Effector memory CD4-positive, alpha-beta T cell (primary cell): ENCODE measurements around the gene NKX2-3.

ENCODE experiments used
- DNase-seq, 3 donors: peaks; one replicate each; pipeline ENCODE4 v3.0.0-alpha.2; 2020
- H3K27ac ChIP-seq: 2 replicates; pipeline ENCODE4 v1.7.0; 2013; ENCODE audit warnings: mild to moderate bottlenecking, low read length, moderate library complexity; ENCODE audit not compliant: insufficient read depth, poor library complexity, severe bottlenecking
- H3K27me3 ChIP-seq: replicated peaks from 2 replicates; pipeline ENCODE4 v1.7.0; 2013; ENCODE audit warnings: mild to moderate bottlenecking, low read length; ENCODE audit not compliant: insufficient read depth, control insufficient read depth, poor library complexity, severe bottlenecking
- H3K36me3 ChIP-seq: 2 replicates; pipeline ENCODE4 v1.7.0; 2013; ENCODE audit warnings: mild to moderate bottlenecking, low read length, moderate library complexity; ENCODE audit not compliant: control insufficient read depth, insufficient read depth
- H3K4me1 ChIP-seq: 2 replicates; pipeline ENCODE4 v1.7.0; 2013; ENCODE audit warnings: low read length, mild to moderate bottlenecking; ENCODE audit not compliant: control insufficient read depth, insufficient read depth, poor library complexity, severe bottlenecking
- H3K4me3 ChIP-seq: 2 replicates; pipeline ENCODE4 v1.7.0; 2013; ENCODE audit warnings: low read length, low read depth, mild to moderate bottlenecking; ENCODE audit not compliant: insufficient read depth, poor library complexity, severe bottlenecking
- H3K9me3 ChIP-seq: 2 replicates; pipeline ENCODE4 v1.7.0; 2013; ENCODE audit warnings: mild to moderate bottlenecking, low read length, moderate library complexity; ENCODE audit not compliant: control insufficient read depth

Gene NKX2-3

GRCh38 chr10:99533496-99534449, 1.0 kb downstream of the NKX2-3 start:
- Histone ChIP-seq H3K4me3 (no peak overlapping the region), H3K4me1 (peaks cover 18% of the 10 kb centered on the region), H3K9me3 (no peaks in the 10 kb centered on the region), H3K27me3 (peaks cover 41% of the 10 kb centered on the region), H3K27ac (no peak overlapping the region), H3K36me3 (no peaks in the 10 kb centered on the region)
- no peak for DNase-seq

- peaks cover 41% of the 10 kb centered on the region for H3K27me3 ChIP-seq
- H3K36me3 ChIP-seq: no peaks in the 10 kb centered on the region
- H3K9me3 ChIP-seq: no peaks in the 10 kb centered on the region
- H3K27ac ChIP-seq: no peak overlapping the region
- H3K4me3 ChIP-seq: no peak overlapping the region
- no peak for DNase-seq
- H3K4me1 ChIP-seq: peaks cover 18% of the 10 kb centered on the region
Observed at GRCh38 chr10:99534450-99534938, 1.8 kb downstream of the NKX2-3 start.

GRCh38 chr10:99534939-99535763, 2.4 kb downstream of the NKX2-3 start:
- no peak for DNase-seq
- no peaks in the 10 kb centered on the region for H3K36me3 ChIP-seq
- H3K4me1 ChIP-seq: peaks cover 18% of the 10 kb centered on the region
- H3K9me3 ChIP-seq: no peaks in the 10 kb centered on the region
- H3K27me3 ChIP-seq: peaks cover 36% of the 10 kb centered on the region
- no peak overlapping the region for H3K27ac ChIP-seq
- no peak overlapping the region for H3K4me3 ChIP-seq

GRCh38 chr10:99535764-99536337, 3.1 kb downstream of the NKX2-3 start:
- Histone ChIP-seq H3K36me3 (no peaks in the 10 kb centered on the region), H3K4me1 (peaks cover 18% of the 10 kb centered on the region), H3K27ac (no peak overlapping the region), H3K9me3 (no peaks in the 10 kb centered on the region), H3K4me3 (no peak overlapping the region), H3K27me3 (peaks cover 34% of the 10 kb centered on the region)
- DNase-seq: no peak

- peaks cover 18% of the 10 kb centered on the region for H3K4me1 ChIP-seq
- H3K27ac ChIP-seq: no peak overlapping the region
- H3K9me3 ChIP-seq: no peaks in the 10 kb centered on the region
- no peak for DNase-seq
- no peaks in the 10 kb centered on the region for H3K36me3 ChIP-seq
- H3K4me3 ChIP-seq: no peak overlapping the region
- H3K27me3 ChIP-seq: peaks cover 40% of the 10 kb centered on the region
Observed at GRCh38 chr10:99536338-99537085, 3.8 kb downstream of the NKX2-3 start.

- Histone ChIP-seq H3K27ac (no peak overlapping the region), H3K4me1 (peaks cover 18% of the 10 kb centered on the region), H3K4me3 (no peak overlapping the region), H3K9me3 (no peaks in the 10 kb centered on the region), H3K27me3 (peaks cover 42% of the 10 kb centered on the region), H3K36me3 (no peaks in the 10 kb centered on the region)
- no peak for DNase-seq
Observed at GRCh38 chr10:99537086-99537988, 4.6 kb downstream of the NKX2-3 start.

- no peaks in the 10 kb centered on the region for H3K9me3 ChIP-seq
- no peak for DNase-seq
- peaks cover 33% of the 10 kb centered on the region for H3K27me3 ChIP-seq
- no peaks in the 10 kb centered on the region for H3K36me3 ChIP-seq
- H3K4me1 ChIP-seq: peaks cover 14% of the 10 kb centered on the region
- no peak overlapping the region for H3K27ac ChIP-seq
- H3K4me3 ChIP-seq: no peak overlapping the region
Observed at GRCh38 chr10:99537989-99538917, 5.5 kb downstream of the NKX2-3 start.

- no peak for DNase-seq
- Histone ChIP-seq H3K36me3 (no peaks in the 10 kb centered on the region), H3K27ac (no peak overlapping the region), H3K4me3 (no peak overlapping the region), H3K4me1 (peaks cover 14% of the 10 kb centered on the region), H3K27me3 (peaks cover 25% of the 10 kb centered on the region), H3K9me3 (no peaks in the 10 kb centered on the region)
Observed at GRCh38 chr10:99539120-99539519, 6.4 kb downstream of the NKX2-3 start.
